Measurements from ENCODE around the gene TRPM6. TPM values are rescaled to one million over a fixed set of nuclear protein-coding genes. Genes with fewer than 3 reads are reported as not detected.

Gene TRPM6
- total RNA-seq, 1 experiment from 2014 or later, result 0.57 TPM

GRCh38 chr9:74775396-74775795 lies 112.3 kb downstream of the TRPM6 start:
- Mint-ChIP-seq H3K4me3 (no peak overlapping the region), H3K9me3 (no peaks in the 10 kb centered on the region; a peak in 1 of 5 replicates), H3K27me3 (ENCODE audit: low read depth) (peaks cover 4% of the 10 kb centered on the region; the same call in 1 of the 2 replicates), H3K4me1 (peaks cover 7 to 11% of the 10 kb centered on the region in 2 experiments), H3K36me3 (ENCODE audit: insufficient read depth in 1 of 3, low read depth in 3 of 3) (no peaks in the 10 kb centered on the region), H3K27ac (no peak overlapping the region)
- Histone ChIP-seq H2BK120ac (ENCODE audit: low read depth, low read length, poor library complexity, severe bottlenecking) (no peak overlapping the region), H3K23ac (ENCODE audit: insufficient read length, low read depth, low read length) (no peak overlapping the region), H3K23me2 (ENCODE audit: insufficient read length, low read depth, low read length, poor library complexity, severe bottlenecking) (no peaks in the 10 kb centered on the region), H3T11ph (ENCODE audit: low read length) (no peak overlapping the region), H4K8ac (replicated peaks; ENCODE audit: insufficient read length, low read depth, low read length) (no peak overlapping the region), H3K4me2 (ENCODE audit: insufficient read depth, insufficient read length, low read length) (no peak overlapping the region), H3K79me2 (ENCODE audit: insufficient read depth, low read length) (no peaks in the 10 kb centered on the region), H3K14ac (ENCODE audit: insufficient read depth, low read length) (no peak overlapping the region), H2BK12ac (ENCODE audit: insufficient read length, low read depth, low read length) (no peak overlapping the region), H3K9me3 (ENCODE audit: control insufficient read depth, low read depth, low read length) (no peaks in the 10 kb centered on the region), H3K4ac (ENCODE audit: low read depth, low read length) (no peak overlapping the region), H4K5ac (ENCODE audit: insufficient read length, low read depth, low read length) (no peak overlapping the region), H3K4me1 (ENCODE audit: insufficient read depth, low read length) (no peaks in the 10 kb centered on the region), H3K27ac (ENCODE audit: insufficient read length, low read depth, low read length) (no peak overlapping the region), H4K20me1 (ENCODE audit: control insufficient read depth, insufficient read depth, insufficient read length) (no peaks in the 10 kb centered on the region), H4K91ac (ENCODE audit: insufficient read length, low read depth, low read length) (no peak overlapping the region), H2BK5ac (ENCODE audit: insufficient read length, low read length) (no peak overlapping the region), H3K9ac (ENCODE audit: extremely low read depth, insufficient read length, low read length) (no peak overlapping the region), H3K27me3 (ENCODE audit: insufficient read depth, low read length) (no peaks in the 10 kb centered on the region), H2AK5ac (ENCODE audit: insufficient read length, low read length) (no peak overlapping the region), H2BK15ac (ENCODE audit: low read depth, low read length) (no peak overlapping the region), H3K56ac (ENCODE audit: insufficient read length, low read depth, low read length) (no peak overlapping the region), H2BK20ac (ENCODE audit: low read depth, low read length, poor library complexity, severe bottlenecking) (no peak overlapping the region), H3K79me1 (ENCODE audit: insufficient read depth, low read depth, low read length, poor library complexity, severe bottlenecking) (no peaks in the 10 kb centered on the region), H3K18ac (ENCODE audit: insufficient read length, low read depth, low read length) (no peak overlapping the region), H2AFZ (ENCODE audit: low read length) (no peak overlapping the region)
- TF ChIP-seq CTCF (conservative IDR thresholded peaks at IDR 0.05), result no peak
- WGBS (ENCODE audit: extremely low coverage, insufficient read length, low lambda C conversion rate), result no CpG with 5 or more reads among the region's 5 CpGs
- no peak for DNase-seq

Measured in H9 (cell line).